Ammon's horn (tissue), 1 donor: Measurements from ENCODE around the gene FAM131C.
"Not testable (repeated sequence)": the region's sequence is repeated elsewhere in the genome, so short reads cannot be mapped to it uniquely, and the experiment has no call there.

ENCODE experiments used
- DNase-seq: peaks from one replicate; pipeline ENCODE4 v3.0.0-alpha.2; 2016; ENCODE audit warnings: low spot score

Gene FAM131C

DNA sequence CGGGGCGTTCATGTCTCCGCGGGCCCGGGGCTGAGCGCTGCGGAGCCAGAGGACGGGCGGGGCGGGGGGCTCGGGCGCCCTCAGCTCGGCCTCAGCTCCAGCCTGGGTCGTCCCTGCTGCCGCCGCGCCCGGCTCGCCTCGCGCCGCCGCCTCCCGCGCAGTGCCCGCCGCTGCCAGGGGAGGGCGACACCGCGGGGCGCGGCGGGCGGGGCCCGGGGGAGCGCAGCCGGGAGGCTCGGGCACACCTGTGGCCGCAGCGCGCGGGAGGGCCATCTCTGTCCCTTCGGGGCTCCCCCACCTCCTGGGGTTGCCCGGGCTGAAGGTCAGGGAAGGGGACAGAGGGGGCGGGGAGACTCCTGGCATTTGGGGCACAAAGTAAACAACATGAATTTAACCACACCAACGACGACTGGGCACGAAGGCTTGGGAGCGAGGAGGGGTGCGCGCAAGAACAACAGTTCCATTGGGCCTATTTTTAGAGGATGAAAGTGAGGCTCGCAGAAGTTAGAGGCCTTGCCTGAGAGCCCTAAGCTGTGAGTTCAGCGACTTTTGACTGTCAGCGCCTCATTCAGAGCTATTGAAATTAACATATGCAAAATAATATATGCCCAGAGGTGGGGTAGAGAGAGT is at the start of gene FAM131C:
FAM131C (minus strand) TSS at position 162 of the 630 bp plus-strand sequence. CDS start 209 bp downstream, outside the sequence.
- no peak for DNase-seq

DNA sequence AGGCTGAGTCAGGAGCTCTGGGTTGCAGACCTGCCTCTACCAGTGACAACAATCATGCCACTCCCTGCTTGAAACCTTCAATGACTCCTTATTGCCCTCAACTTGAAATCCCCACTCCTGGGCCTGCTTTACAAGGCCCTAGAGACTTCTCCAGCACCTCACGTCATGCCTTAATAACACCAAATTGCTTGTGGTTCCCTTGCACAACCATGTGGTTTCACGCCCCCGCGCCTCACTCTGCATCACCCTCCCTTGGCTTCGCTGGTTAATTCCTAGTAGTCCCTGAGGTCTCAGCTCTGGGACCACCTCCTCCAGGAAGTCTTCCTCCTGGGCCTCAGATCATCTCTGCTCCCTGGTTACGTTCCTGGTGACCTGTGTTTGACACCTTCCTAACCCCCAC is 49.5 kb upstream of the FAM131C start:
- no peak for DNase-seq

DNA sequence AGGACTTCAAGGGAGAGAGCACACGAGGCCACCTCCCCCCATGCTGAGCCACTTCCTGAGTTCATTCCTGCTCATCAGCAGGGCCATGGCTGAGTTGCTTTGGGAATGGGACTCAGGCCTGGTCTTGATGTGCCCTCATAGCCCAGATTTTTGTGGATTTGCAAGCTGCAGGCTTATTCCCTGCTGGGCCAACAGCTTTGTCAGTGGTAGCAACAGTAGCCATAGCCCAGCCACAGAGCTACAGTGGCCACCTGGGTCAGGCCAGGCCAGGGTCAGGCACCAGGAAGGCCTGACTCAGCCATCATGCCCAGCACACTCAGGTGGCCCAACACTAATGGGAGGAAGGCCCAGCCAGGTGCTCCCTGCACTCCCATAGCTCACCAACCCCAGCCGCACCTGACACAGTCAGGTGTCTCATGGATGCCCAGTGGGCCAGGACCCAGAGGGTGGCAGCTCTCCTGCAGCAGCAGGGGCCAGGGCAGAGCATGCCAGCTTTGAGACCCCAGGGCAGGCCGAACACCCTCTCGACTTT is 49.0 kb upstream of the FAM131C start:
- DNase-seq = no peak

DNA sequence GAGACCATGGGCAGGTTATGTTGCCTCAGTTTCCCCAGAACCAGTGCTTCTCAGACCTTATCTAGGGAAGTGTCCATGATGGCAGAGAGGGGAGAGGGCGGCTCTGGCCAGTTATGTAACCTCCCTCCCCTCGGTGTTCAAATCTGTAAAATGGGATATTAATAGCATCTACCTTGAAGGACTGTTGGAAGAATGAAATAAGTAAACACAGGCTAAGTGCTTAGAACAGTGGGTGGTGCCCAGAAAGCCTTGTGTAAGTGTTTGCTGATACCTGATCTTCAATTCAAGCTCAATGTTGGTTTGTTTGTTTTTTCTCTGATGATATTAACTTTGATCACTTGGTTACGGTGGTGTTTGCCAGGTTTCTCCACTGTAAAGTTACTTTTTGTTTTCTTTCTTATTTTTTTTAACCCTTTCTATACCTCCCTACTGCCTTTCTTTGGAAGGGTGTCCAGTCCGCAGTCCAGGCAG is 47.5 kb upstream of the FAM131C start:
- no peak for DNase-seq

GRCh38 chr1:16120407-16120806 is 47.0 kb upstream of the FAM131C start:
- no peak for DNase-seq

DNA sequence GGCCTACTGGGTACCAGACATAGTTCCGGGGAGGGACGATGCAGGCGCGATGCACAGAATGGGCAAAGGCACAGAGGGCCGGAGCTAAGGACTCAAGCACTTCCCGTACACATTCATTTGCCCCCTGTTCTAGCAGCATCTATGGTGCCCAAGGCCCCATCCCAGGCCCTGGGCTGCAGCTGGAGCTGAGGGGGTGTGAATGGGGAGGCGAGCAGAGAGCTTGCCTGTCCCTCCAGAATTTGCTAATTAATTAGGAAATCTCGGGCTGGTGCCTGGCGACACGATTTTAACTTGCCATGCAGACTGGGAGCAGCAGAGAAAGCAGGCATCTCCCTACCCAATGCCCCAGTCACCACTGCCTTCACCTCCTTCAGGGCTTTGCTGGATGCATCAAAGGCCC is 46.5 kb upstream of the FAM131C start:
- no peak for DNase-seq

DNA sequence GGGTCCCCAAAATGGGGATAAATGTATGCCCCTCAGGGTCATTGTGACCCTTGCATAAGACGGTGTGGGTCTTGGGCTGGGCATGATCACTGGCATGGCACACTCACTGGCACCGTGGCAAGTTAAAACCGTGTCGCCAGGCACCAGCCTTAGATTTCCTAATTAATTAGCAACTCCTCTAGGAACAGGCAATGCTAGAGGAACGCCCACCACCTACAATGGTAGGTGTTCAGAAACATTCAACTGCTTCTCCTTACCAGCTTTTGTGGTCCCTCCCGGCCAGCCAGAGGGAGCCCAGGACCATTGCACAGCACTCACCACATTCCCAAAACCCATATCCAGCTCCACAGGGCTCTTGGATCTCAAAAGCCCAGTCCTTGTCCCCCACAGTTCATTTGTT is 46.1 kb upstream of the FAM131C start:
- DNase-seq = no peak

GRCh38 chr1:16118706-16119105 is 45.3 kb upstream of the FAM131C start:
- DNase-seq = no peak

DNA sequence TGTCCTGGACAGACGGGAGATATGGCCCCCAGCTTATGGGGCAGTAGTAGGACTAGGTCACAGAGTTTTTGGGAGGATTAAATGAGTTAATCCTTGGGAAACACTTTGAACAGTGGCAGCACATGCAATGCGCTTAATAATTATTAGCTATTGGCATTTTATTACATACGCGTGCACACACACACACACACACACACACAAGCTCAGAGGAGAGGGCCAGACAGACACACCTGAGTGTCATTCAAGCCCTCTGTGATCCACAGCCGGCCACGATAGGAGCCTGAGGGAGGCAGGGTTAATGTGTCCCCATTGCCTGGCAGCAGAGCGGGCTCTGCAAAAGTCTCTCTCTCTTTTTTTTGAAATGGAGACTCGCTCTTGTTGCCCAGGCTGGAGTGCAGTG is 44.5 kb upstream of the FAM131C start:
- no peak for DNase-seq

GRCh38 chr1:16117369-16117768 is 43.9 kb upstream of the FAM131C start:
- no peak for DNase-seq

- DNase-seq = no peak
Measured at GRCh38 chr1:16116625-16117024, 43.2 kb upstream of the FAM131C start.

DNA sequence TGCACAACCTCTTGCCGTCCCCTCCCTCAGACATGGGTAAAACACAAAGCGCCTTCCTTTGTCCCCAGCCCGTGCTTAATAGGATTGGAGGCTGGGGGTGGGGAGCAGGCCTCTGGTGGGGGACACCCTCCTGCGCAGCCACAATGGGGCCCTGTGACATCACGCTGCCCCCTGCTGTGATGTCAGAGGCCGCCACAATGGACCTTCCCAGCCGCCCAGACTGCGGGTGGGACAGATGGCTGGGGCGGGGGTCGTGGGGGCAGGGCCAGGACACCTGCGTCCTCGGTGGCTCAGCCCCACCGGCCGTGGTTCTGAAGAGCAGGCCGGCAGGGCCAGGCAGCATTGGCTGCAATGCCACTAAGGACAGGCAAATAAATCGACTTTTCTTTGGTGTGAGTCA is 42.6 kb upstream of the FAM131C start:
- no peak for DNase-seq

- no peak for DNase-seq
Measured at GRCh38 chr1:16115468-16115983, 42.1 kb upstream of the FAM131C start.

DNA sequence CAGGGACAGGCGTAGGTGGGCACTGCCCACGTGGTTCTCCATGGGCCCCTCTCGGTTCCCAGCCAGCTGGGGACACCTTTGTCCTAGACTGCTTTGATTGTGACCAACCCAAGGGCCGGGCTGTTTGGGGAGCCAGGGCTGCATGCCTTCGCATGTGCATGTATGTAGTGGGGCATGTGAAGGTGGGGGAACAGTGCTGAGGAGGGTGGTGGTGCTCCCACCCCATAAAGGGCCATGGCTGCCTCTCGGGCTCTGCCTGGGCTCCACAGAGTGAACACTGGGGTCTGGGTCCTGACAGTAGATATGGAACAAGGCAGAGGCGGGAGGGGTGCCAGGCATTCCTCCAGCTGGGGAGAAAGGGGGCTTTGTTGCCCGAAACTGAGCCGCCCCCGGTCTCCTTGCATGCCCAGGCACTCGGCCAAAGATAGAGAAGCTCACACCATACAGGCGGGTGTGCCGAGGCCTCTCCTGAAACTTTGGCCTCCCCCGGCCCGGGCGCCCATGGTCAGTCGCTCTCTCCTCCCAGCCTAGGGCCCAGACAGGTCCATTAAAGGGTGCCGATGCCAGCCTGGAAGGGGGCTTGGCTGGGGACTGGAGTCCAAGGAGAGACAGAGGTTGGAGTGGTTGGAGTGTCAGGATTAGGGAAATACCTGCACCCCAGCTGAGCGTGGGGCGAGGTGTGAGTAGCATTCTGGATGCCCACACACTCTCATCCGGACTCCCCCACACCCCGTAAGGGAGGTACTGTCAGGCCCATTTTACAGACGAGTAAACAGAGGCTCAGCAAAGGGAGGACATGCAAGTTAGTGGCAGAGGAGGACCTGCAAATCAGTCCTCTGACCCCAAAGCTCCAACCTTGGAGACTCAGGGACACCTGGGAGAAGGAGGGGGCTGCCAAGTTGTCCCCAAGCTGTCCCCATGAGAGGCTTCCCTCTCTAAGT is 41.3 kb upstream of the FAM131C start:
- no peak for DNase-seq

GRCh38 chr1:16112596-16113555 is 39.4 kb upstream of the FAM131C start:
- DNase-seq = no peak

DNA sequence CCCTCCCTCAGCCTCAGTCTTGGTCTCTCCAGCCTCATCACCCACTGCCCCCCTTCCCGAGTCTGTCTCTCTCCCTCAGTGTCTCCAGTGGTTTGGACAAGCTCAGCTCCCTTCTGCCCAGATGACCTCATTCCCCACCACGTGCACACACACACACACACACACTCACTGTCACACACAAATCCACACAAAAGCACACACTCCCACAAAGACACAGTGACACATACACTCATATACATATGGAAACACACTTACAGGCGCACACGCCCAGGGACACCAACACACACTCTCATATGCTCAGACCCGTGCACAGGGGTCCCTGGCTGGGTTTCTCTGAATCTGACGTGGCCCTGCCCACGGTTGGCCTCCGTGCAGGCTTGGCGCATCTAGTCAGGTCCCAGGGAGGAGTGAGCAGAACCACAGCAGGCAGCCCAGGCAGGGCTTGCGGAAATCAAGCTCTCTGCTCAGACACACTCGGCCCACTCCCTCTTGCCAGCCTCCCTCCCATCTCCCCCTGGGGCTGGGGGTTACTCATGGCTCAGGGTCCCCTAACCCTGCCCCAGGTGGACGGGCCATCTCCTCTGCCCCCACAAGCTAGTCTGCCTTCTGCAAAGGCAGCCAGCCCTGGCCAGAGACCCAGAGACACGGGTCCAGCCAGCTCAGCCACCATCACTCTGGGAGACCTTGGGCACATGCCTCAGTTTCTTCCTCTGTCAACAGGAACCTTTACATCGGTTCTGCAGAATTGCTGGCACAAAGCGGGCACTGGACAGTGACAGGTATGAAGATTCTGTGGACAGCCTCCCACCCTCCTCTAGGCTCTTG is 38.5 kb upstream of the FAM131C start:
- no peak for DNase-seq

GRCh38 chr1:16110884-16111283 is 37.4 kb upstream of the FAM131C start:
- DNase-seq = no peak

DNA sequence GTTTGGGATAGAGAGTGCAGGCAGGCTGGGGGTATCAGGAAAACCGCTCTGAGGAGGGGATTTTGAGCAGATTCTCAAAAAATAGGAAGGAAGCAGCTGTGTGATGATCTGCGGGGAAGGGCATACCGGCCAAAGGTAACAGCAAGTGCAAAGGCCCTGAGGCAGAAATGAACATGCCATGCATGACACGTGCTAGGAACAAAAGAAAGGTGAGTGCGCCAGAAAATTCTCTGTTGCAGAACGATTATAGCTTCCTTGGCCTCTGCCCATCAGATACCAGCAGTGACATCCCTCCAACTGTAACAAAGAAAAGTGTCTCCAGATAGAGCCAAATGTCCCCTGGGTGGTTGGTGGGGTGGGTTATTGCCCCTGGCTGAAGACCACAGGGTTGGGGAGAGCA is 37.0 kb upstream of the FAM131C start:
- no peak for DNase-seq

- no peak for DNase-seq
Measured at GRCh38 chr1:16109571-16109970, 36.1 kb upstream of the FAM131C start.

GRCh38 chr1:16107039-16107438 is 33.6 kb upstream of the FAM131C start:
- DNase-seq = not testable (repeated sequence)

GRCh38 chr1:16101623-16102022 is 28.2 kb upstream of the FAM131C start:
- no peak for DNase-seq
